ENCODE measurements around the gene MAP3K8. TPM values are rescaled to one million over a fixed set of nuclear protein-coding genes. Genes with fewer than 3 reads are reported as not detected.

MAP3K8 gene
- total RNA-seq, 1 donor from 2014 or later: 7.3 TPM

DNA sequence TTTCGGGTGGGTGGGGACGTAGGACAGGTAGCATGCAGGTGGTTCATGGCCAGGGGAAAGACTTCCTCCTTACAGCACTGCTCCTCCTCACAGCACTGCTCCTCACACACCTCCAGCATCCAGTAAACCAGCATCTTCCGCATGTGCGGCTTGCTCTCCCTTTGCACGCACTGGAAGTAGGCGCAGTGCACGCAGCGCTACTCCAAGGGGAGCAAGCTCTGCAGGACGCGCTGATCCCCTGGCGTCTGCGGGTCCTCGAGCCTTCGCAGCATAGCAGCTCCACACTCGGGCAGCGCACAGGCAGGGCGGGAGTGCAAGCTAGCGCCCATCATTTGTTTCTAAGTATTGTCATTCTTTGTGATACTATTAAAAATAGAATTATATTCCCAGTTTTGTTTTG lies 30.5 kb upstream of the MAP3K8 start:
- Histone ChIP-seq H3K9me3 (ENCODE audit: low read depth) (no peaks in the 10 kb centered on the region), H2AFZ (replicated peaks) (no peak overlapping the region), H3K27me3 (no peaks in the 10 kb centered on the region), H3K36me3 (no peaks in the 10 kb centered on the region), H3K4me1 (no peaks in the 10 kb centered on the region), H3F3A (ENCODE audit: low read depth) (no peaks in the 10 kb centered on the region), H3K79me2 (ENCODE audit: low read depth) (no peaks in the 10 kb centered on the region), H3K27ac (no peak overlapping the region), H3K9ac (no peak overlapping the region), H4K20me1 (ENCODE audit: low read depth) (no peaks in the 10 kb centered on the region), H3K4me2 (no peak overlapping the region), H3K4me3 (no peak overlapping the region)
- H3K27ac Mint-ChIP-seq: no peak overlapping the region
- peaks cover 15% of the 10 kb centered on the region for H3K9me3 Mint-ChIP-seq
- no peak for DNase-seq (ENCODE audit: low spot score)
- peaks cover 3% of the 10 kb centered on the region for H3K4me1 Mint-ChIP-seq
- no peak overlapping the region for H3K4me3 Mint-ChIP-seq
- H3K36me3 Mint-ChIP-seq: no peaks in the 10 kb centered on the region
- TF ChIP-seq, protein P1, sequence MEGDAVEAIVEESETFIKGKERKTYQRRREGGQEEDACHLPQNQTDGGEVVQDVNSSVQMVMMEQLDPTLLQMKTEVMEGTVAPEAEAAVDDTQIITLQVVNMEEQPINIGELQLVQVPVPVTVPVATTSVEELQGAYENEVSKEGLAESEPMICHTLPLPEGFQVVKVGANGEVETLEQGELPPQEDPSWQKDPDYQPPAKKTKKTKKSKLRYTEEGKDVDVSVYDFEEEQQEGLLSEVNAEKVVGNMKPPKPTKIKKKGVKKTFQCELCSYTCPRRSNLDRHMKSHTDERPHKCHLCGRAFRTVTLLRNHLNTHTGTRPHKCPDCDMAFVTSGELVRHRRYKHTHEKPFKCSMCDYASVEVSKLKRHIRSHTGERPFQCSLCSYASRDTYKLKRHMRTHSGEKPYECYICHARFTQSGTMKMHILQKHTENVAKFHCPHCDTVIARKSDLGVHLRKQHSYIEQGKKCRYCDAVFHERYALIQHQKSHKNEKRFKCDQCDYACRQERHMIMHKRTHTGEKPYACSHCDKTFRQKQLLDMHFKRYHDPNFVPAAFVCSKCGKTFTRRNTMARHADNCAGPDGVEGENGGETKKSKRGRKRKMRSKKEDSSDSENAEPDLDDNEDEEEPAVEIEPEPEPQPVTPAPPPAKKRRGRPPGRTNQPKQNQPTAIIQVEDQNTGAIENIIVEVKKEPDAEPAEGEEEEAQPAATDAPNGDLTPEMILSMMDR (IDR thresholded peaks at IDR 0.05): no peak
- no peak for TF ChIP-seq EZH2 (IDR thresholded peaks at IDR 0.05)
- TF ChIP-seq EZH2phosphoT487 (IDR thresholded peaks at IDR 0.05): no peak
- peaks cover 18% of the 10 kb centered on the region for H3K27me3 Mint-ChIP-seq (ENCODE audit: insufficient read depth, low read depth)

DNA sequence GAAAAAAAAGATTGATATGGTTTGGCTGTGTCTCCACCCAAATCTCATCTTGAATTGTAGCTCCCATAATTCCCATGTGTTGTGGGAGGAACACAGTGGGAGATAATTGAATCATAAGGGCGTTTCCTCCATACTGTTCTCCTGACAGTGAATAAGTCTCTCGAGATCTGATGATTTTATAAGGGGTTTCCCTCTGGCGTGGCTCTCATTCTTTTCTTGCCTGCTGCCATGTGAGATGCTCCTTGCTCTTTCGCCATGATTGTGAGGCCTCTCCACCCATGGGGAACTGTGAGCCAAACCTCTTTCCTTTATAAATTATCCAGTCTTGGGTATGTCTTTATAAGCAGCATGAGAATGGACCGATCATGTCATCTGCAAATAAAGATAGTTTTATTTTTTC lies 29.4 kb upstream of the MAP3K8 start:
- no peaks in the 10 kb centered on the region for H3F3A ChIP-seq (ENCODE audit: low read depth)
- no peak overlapping the region for H3K27ac ChIP-seq
- no peak overlapping the region for H3K9ac ChIP-seq
- H3K4me3 ChIP-seq: no peak overlapping the region
- H3K36me3 ChIP-seq: no peaks in the 10 kb centered on the region
- H3K4me3 Mint-ChIP-seq: no peak overlapping the region
- H3K79me2 ChIP-seq (ENCODE audit: low read depth): no peaks in the 10 kb centered on the region
- H3K27me3 Mint-ChIP-seq (ENCODE audit: insufficient read depth, low read depth): peaks cover 18% of the 10 kb centered on the region
- no peaks in the 10 kb centered on the region for H3K36me3 Mint-ChIP-seq
- H4K20me1 ChIP-seq (ENCODE audit: low read depth): no peaks in the 10 kb centered on the region
- H3K4me1 Mint-ChIP-seq: peaks cover 3% of the 10 kb centered on the region
- H3K27me3 ChIP-seq: no peaks in the 10 kb centered on the region
- no peak for DNase-seq (ENCODE audit: low spot score)
- no peaks in the 10 kb centered on the region for H3K4me1 ChIP-seq
- H2AFZ ChIP-seq (replicated peaks): no peak overlapping the region
- no peak overlapping the region for H3K27ac Mint-ChIP-seq
- peaks cover 15% of the 10 kb centered on the region for H3K9me3 Mint-ChIP-seq
- H3K4me2 ChIP-seq: no peak overlapping the region
- TF ChIP-seq, protein P1 (IDR thresholded peaks at IDR 0.05): no peak
- TF ChIP-seq EZH2 (IDR thresholded peaks at IDR 0.05) (no peak), EZH2phosphoT487 (IDR thresholded peaks at IDR 0.05) (no peak)
- no peaks in the 10 kb centered on the region for H3K9me3 ChIP-seq (ENCODE audit: low read depth)

DNA sequence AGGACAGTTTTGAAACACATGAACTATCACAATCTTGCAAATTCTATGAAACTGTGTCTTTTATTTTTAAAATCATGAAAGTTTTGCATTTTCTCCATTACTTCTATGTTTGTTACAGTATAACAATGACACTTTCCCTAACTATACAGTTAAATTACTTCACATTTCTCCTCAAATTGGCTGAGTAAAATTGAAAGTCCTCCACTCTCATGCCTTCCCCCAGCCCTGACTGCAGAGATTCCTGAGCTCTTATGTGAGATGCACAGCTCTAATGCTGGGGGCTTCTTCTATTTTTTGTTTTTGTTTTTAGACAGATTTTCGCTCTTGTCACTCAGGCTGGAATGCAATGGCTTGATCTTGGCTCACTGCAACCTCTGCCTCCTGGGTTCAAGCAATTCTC lies 22.7 kb upstream of the MAP3K8 start:
- Histone ChIP-seq H3K4me1 (no peaks in the 10 kb centered on the region), H3K79me2 (ENCODE audit: low read depth) (no peaks in the 10 kb centered on the region), H3F3A (ENCODE audit: low read depth) (no peaks in the 10 kb centered on the region), H3K27ac (no peak overlapping the region), H3K4me2 (no peak overlapping the region), H3K36me3 (no peaks in the 10 kb centered on the region), H3K9me3 (ENCODE audit: low read depth) (no peaks in the 10 kb centered on the region), H3K9ac (no peak overlapping the region), H2AFZ (replicated peaks) (no peak overlapping the region), H3K4me3 (no peak overlapping the region), H4K20me1 (ENCODE audit: low read depth) (no peaks in the 10 kb centered on the region), H3K27me3 (no peaks in the 10 kb centered on the region)
- TF ChIP-seq, protein P1 (IDR thresholded peaks at IDR 0.05): no peak
- TF ChIP-seq EZH2phosphoT487 (IDR thresholded peaks at IDR 0.05) (no peak), EZH2 (IDR thresholded peaks at IDR 0.05) (no peak)
- no peak overlapping the region for H3K4me3 Mint-ChIP-seq
- H3K27me3 Mint-ChIP-seq (ENCODE audit: insufficient read depth, low read depth): peaks cover 7% of the 10 kb centered on the region
- no peak overlapping the region for H3K27ac Mint-ChIP-seq
- peaks cover 2% of the 10 kb centered on the region for H3K9me3 Mint-ChIP-seq
- peaks cover 15% of the 10 kb centered on the region for H3K4me1 Mint-ChIP-seq
- no peak for DNase-seq (ENCODE audit: low spot score)
- no peaks in the 10 kb centered on the region for H3K36me3 Mint-ChIP-seq

Data from neural progenitor cell (in vitro differentiated cells).